GM21528 (cell line): Measurements from ENCODE around the gene MAPK1.
"Not testable (repeated sequence)": the region's sequence is repeated elsewhere in the genome, so short reads cannot be mapped to it uniquely, and the experiment has no call there.

Experiments
- ATAC-seq: cut with Tn5 transposase; IDR thresholded peaks from one replicate; pipeline ENCODE4 v1.9.1; 2021; ENCODE audit warnings: mild to moderate bottlenecking, moderate library complexity; ENCODE audit not compliant: unreplicated experiment, low FRiP score

MAPK1 gene

GRCh38 chr22:21730535-21731308 is 136.7 kb downstream of the MAPK1 start:
- ATAC-seq, result no peak

GRCh38 chr22:21729184-21729583 is 138.3 kb downstream of the MAPK1 start:
- ATAC-seq, result not testable (repeated sequence)

GRCh38 chr22:21728270-21728669 is 139.2 kb downstream of the MAPK1 start:
- ATAC-seq, result no peak

- ATAC-seq, result no peak
Observed at GRCh38 chr22:21727768-21728167, 139.7 kb downstream of the MAPK1 start.

- ATAC-seq, result no peak
Observed at GRCh38 chr22:21727159-21727558, 140.3 kb downstream of the MAPK1 start.

- ATAC-seq, result no peak
Observed at GRCh38 chr22:21726650-21727049, 140.8 kb downstream of the MAPK1 start.

- ATAC-seq, result no peak
Observed at GRCh38 chr22:21725956-21726649, 141.3 kb downstream of the MAPK1 start.

- not testable (repeated sequence) for ATAC-seq
Observed at GRCh38 chr22:21724496-21724895, 142.9 kb downstream of the MAPK1 start.

GRCh38 chr22:21721195-21721852 is 146.1 kb downstream of the MAPK1 start:
- not testable (repeated sequence) for ATAC-seq

GRCh38 chr22:21720191-21720859 is 147.1 kb downstream of the MAPK1 start:
- ATAC-seq, result not testable (repeated sequence)

GRCh38 chr22:21719024-21719423 is 148.4 kb downstream of the MAPK1 start:
- no peak for ATAC-seq

- ATAC-seq, result no peak
Observed at GRCh38 chr22:21718499-21718898, 148.9 kb downstream of the MAPK1 start.

GRCh38 chr22:21716395-21717122 is 150.9 kb downstream of the MAPK1 start:
- not testable (repeated sequence) for ATAC-seq

GRCh38 chr22:21714786-21715185 is 152.7 kb downstream of the MAPK1 start:
- ATAC-seq, result no peak

- no peak for ATAC-seq
Observed at GRCh38 chr22:21714059-21714770, 153.2 kb downstream of the MAPK1 start.

GRCh38 chr22:21713428-21714058 is 153.9 kb downstream of the MAPK1 start:
- ATAC-seq, result no peak

GRCh38 chr22:21712751-21713427 is 154.6 kb downstream of the MAPK1 start:
- no peak for ATAC-seq

- ATAC-seq, result no peak
Observed at GRCh38 chr22:21711851-21712250, 155.6 kb downstream of the MAPK1 start.

GRCh38 chr22:21710156-21710555 is 157.3 kb downstream of the MAPK1 start:
- no peak for ATAC-seq
